Measurements from ENCODE around the gene CCDC157. TPM values are rescaled to one million over a fixed set of nuclear protein-coding genes. Genes with fewer than 3 reads are reported as not detected.

CCDC157 gene
- polyA plus RNA-seq, 1 of the 3 experiments (the other 2 are of a cell fraction), result 5.8 TPM

GRCh38 chr22:30422481-30423300, 65.9 kb downstream of the CCDC157 start (continued):
- TF ChIP-seq SIN3A (IDR thresholded peaks at IDR 0.05; ENCODE audit: borderline replicate concordance, low read depth, low read length) (peak; percentile 17; the same call in 1 of the 2 replicates), RAD21 (IDR thresholded peaks at IDR 0.05; ENCODE audit: low read length) (no peak), TAF1 (IDR thresholded peaks at IDR 0.05; ENCODE audit: borderline replicate concordance, low read depth, low read length) (no peak), FOXM1 (IDR thresholded peaks at IDR 0.05; ENCODE audit: low read depth) (no peak), TEAD4 (IDR thresholded peaks at IDR 0.05; ENCODE audit: borderline replicate concordance, insufficient read depth) (no peak), CTCF (IDR thresholded peaks at IDR 0.05) (no peak), JUND (IDR thresholded peaks at IDR 0.05) (peak; percentile 62), NFIC (IDR thresholded peaks at IDR 0.05; ENCODE audit: borderline replicate concordance) (peak; percentile 26; the same call in 1 of the 2 replicates), RFX5 (IDR thresholded peaks at IDR 0.05; ENCODE audit: low read length) (no peak), GATA2 (CRISPR knock-in tag; IDR thresholded peaks at IDR 0.05) (no peak), FOXJ3 (CRISPR knock-in tag; IDR thresholded peaks at IDR 0.05) (no peak), EZH2phosphoT487 (IDR thresholded peaks at IDR 0.05; ENCODE audit: borderline replicate concordance, low read depth) (no peak)

- no peaks in the 10 kb centered on the region for H4K20me1 ChIP-seq (ENCODE audit: insufficient read depth)
- H3K4me2 ChIP-seq, result peak overlapping the region; percentile 97
- peaks cover 4% of the 10 kb centered on the region; the same call in 1 of the 2 replicates for H3K79me2 ChIP-seq (ENCODE audit: insufficient read depth)
- TF ChIP-seq FOXM1 (IDR thresholded peaks at IDR 0.05; ENCODE audit: low read depth), result 0 out of 2 replicates have a peak, but pooled peaks have one; percentile 18
- no peak for TF ChIP-seq RCOR1 (IDR thresholded peaks at IDR 0.05; ENCODE audit: low read length)
- no peak for TF ChIP-seq RXRA (IDR thresholded peaks at IDR 0.05; ENCODE audit: borderline replicate concordance, low read depth)
- peak; percentile 91 for TF ChIP-seq POLR2AphosphoS5 (IDR thresholded peaks at IDR 0.05; ENCODE audit: low read depth, low read length)
- peaks cover 53% of the 10 kb centered on the region for H3F3A ChIP-seq (replicated peaks; ENCODE audit: insufficient read depth)
- peaks cover 5 to 14% of the 10 kb centered on the region in 2 experiments for H3K36me3 ChIP-seq (replicated peaks in 1 of 2; ENCODE audit: control insufficient read depth in 1 of 2, insufficient read depth in 2 of 2, low read length in 1 of 2)
- H3K9me2 ChIP-seq, result no peaks in the 10 kb centered on the region
- no peaks in the 10 kb centered on the region for H3K9me3 ChIP-seq
- 1% methylated on average over 38 of the region's 45 CpGs for WGBS (ENCODE audit: low lambda C conversion rate)
- H3K4me3 ChIP-seq (ENCODE audit: low read depth in 2 of 2, low read length in 1 of 2), result peak overlapping the region; percentile 67 to 74
- H2AFZ ChIP-seq (ENCODE audit: low read depth), result no peak overlapping the region
- POLR2A ChIA-PET, result interaction anchor here (0.6 to 2.0 kb wide), 8 partner anchors 10 to 168 kb away, joined by 3 to 19 read pairs (median 6); partner anchors contain the start of genes CCDC157, PES1, SEC14L2 and SF3A1
- H3K27me3 ChIP-seq (ENCODE audit: insufficient read depth), result no peaks in the 10 kb centered on the region
- DNase-seq, result no peak
- peak overlapping the region; percentile 97 to 99 for H3K27ac ChIP-seq (ENCODE audit: low read depth in 2 of 2, low read length in 1 of 2)
- CTCF ChIA-PET, result interaction anchor here (0.8 to 3.7 kb wide), 12 partner anchors 9 to 212 kb away, joined by 3 to 20 read pairs (median 4); partner anchors contain the start of gene SEC14L2
- H3K9ac ChIP-seq, result peak overlapping the region; percentile 97
- H3K4me1 ChIP-seq (ENCODE audit: control insufficient read depth in 1 of 2, insufficient read depth in 2 of 2, low read depth in 1 of 2, low read length in 1 of 2), result peaks cover 42 to 46% of the 10 kb centered on the region in 2 experiments
Measured at GRCh38 chr22:30423301-30423958, 66.6 kb downstream of the CCDC157 start.
